GM23338 (cell line): ENCODE results near the gene JMJD1C. TPM values are rescaled to one million over a fixed set of nuclear protein-coding genes. Genes with fewer than 3 reads are reported as not detected.
"Not testable (repeated sequence)": the region's sequence is repeated elsewhere in the genome, so short reads cannot be mapped to it uniquely, and the experiment has no call there.

Experiments used
- ATAC-seq: fragments of 200-7000 bp; cut with Tn5 transposase; 3 replicates; pipeline ENCODE4 v1.9.1; 2020
- DNase-seq: peaks from one replicate; pipeline ENCODE4 v3.0.0-alpha.2; 2015; ENCODE audit warnings: low spot score
- H2AFZ ChIP-seq: fragments of 200-600 bp; sonication (generic); 2 replicates; pipeline ENCODE4 v1.8.0; 2016; ENCODE audit warnings: antibody characterized with exemption, mild to moderate bottlenecking, moderate library complexity
- H3F3A ChIP-seq: fragments of 200-600 bp; sonication (generic); replicated peaks from 2 replicates; pipeline ENCODE4 v1.8.0; 2017; ENCODE audit warnings: antibody characterized with exemption, mixed run types, low read depth
- H3K27ac ChIP-seq: fragments of 200-600 bp; sonication (generic); 2 replicates; pipeline ENCODE4 v1.6.1; 2016; ENCODE audit warnings: low read depth
- H3K27me3 ChIP-seq: fragments of 200-600 bp; sonication (generic); 2 replicates; pipeline ENCODE4 v1.8.0; 2016; ENCODE audit warnings: mild to moderate bottlenecking, mixed run types, moderate library complexity; ENCODE audit not compliant: insufficient read depth
- H3K36me3 ChIP-seq: fragments of 200-600 bp; sonication (generic); 2 replicates; pipeline ENCODE4 v1.8.0; 2016; ENCODE audit warnings: mild to moderate bottlenecking; ENCODE audit not compliant: insufficient read depth
- H3K4me1 ChIP-seq: fragments of 200-600 bp; sonication (generic); 2 replicates; pipeline ENCODE4 v1.8.0; 2016; ENCODE audit warnings: mild to moderate bottlenecking, moderate library complexity; ENCODE audit not compliant: insufficient read depth
- H3K4me2 ChIP-seq: fragments of 200-600 bp; sonication (generic); 2 replicates; pipeline ENCODE4 v1.7.1; 2017; ENCODE audit warnings: mixed run types
- H3K4me3 ChIP-seq: fragments of 200-600 bp; sonication (generic); 2 replicates; pipeline ENCODE4 v1.6.1; 2016; ENCODE audit warnings: mixed run types
- H3K79me2 ChIP-seq: fragments of 200-600 bp; sonication (generic); replicated peaks from 2 replicates; pipeline ENCODE4 v1.8.0; 2017; ENCODE audit warnings: mild to moderate bottlenecking; ENCODE audit not compliant: insufficient read depth
- H3K9me2 ChIP-seq: fragments of 200-600 bp; sonication (generic); 2 replicates; pipeline ENCODE4 v1.8.0; 2017; ENCODE audit not compliant: insufficient read depth
- H4K20me1 ChIP-seq: fragments of 200-600 bp; sonication (generic); replicated peaks from 2 replicates; pipeline ENCODE4 v1.8.0; 2017; ENCODE audit warnings: mild to moderate bottlenecking; ENCODE audit not compliant: insufficient read depth
- H3K27ac Mint-ChIP-seq: 2 replicates; pipeline ENCODE4 v1.8.0; 2020; ENCODE audit warnings: inconsistent platforms, mild to moderate bottlenecking, moderate library complexity, mixed read lengths
- H3K27me3 Mint-ChIP-seq: 3 replicates; pipeline ENCODE4 v1.8.0; 2022; ENCODE audit warnings: low read depth, mild to moderate bottlenecking, moderate library complexity, mixed read lengths, inconsistent platforms; ENCODE audit not compliant: insufficient read depth, poor library complexity
- H3K36me3 Mint-ChIP-seq: 3 replicates; pipeline ENCODE4 v1.8.0; 2021; ENCODE audit warnings: low read depth, mild to moderate bottlenecking, inconsistent platforms, moderate library complexity, mixed read lengths
- H3K4me1 Mint-ChIP-seq: 3 replicates; pipeline ENCODE4 v1.8.0; 2020; ENCODE audit warnings: mild to moderate bottlenecking, inconsistent platforms, mixed read lengths
- H3K4me3 Mint-ChIP-seq: 3 replicates; pipeline ENCODE4 v1.8.0; 2021; ENCODE audit warnings: moderate library complexity, mild to moderate bottlenecking, inconsistent platforms, mixed read lengths
- H3K9me3 Mint-ChIP-seq: 3 replicates; pipeline ENCODE4 v1.8.0; 2020; ENCODE audit warnings: moderate library complexity, mild to moderate bottlenecking, inconsistent platforms, mixed read lengths
- CREB1 ChIP-seq: fragments of 250-450 bp; sonication (Bioruptor Pico); IDR thresholded peaks from 2 replicates; pipeline ENCODE4 v1.5.0; 2020; ENCODE audit warnings: low read depth, mild to moderate bottlenecking, moderate library complexity
- ETS1 ChIP-seq: IDR thresholded peaks from 2 replicates; pipeline ENCODE4 v1.6.1; 2016; ENCODE audit warnings: antibody characterized with exemption
- EZH2 ChIP-seq: fragments of 200-600 bp; sonication (generic); IDR thresholded peaks from one replicate; pipeline ENCODE4 v1.8.0; 2017; ENCODE audit warnings: antibody characterized with exemption, mild to moderate bottlenecking, low read depth; ENCODE audit not compliant: unreplicated experiment
- EZH2phosphoT487 ChIP-seq: fragments of 200-600 bp; sonication (generic); IDR thresholded peaks from one replicate; pipeline ENCODE4 v1.8.1; 2018; ENCODE audit warnings: antibody characterized with exemption; ENCODE audit not compliant: unreplicated experiment
- JUNB ChIP-seq: IDR thresholded peaks from one replicate; pipeline ENCODE4 v1.6.1; 2016; ENCODE audit warnings: antibody characterized with exemption; ENCODE audit not compliant: unreplicated experiment
- ZNF114 ChIP-seq: fragments of 250-450 bp; sonication (Bioruptor Pico); IDR thresholded peaks from 2 replicates; pipeline ENCODE4 v1.5.0; 2020; ENCODE audit warnings: mild to moderate bottlenecking, moderate library complexity
- ZNF331 ChIP-seq: fragments of 250-450 bp; sonication (Bioruptor Pico); IDR thresholded peaks from 2 replicates; pipeline ENCODE4 v1.5.0; 2020; ENCODE audit warnings: low read depth, mild to moderate bottlenecking, moderate library complexity
- polyA plus RNA-seq: library from polyadenylated mRNA; unstranded; fragments of >200 nt; fragmentation: Nextera tagmentation; extraction: Ambion mirVana; gene quantifications from 2 replicates; pipeline ENCODE4 v1.2.1, GENCODE V29; 2016
- total RNA-seq: library from RNA; depleted of rRNA; stranded (reverse); fragments of >200 nt; shearing (Covaris generic); gene quantifications from 2 replicates; pipeline ENCODE4 v1.2.3, GENCODE V29; 2014
- TF ChIP-seq, protein P1 (sequence below), 2 experiments: fragments of 200-600 bp in 1 of 2; sonication (generic) in 1 of 2; conservative IDR thresholded peaks; 2 replicates each; pipeline versions ENCODE4 v1.5.1 to v1.6.1; 2016 to 2017; ENCODE audit warnings: antibody characterized with exemption in 2 of 2, low read depth in 2 of 2, mild to moderate bottlenecking in 2 of 2, moderate library complexity in 1 of 2
- TF ChIP-seq, protein P2 (sequence below): fragments of 250-450 bp; sonication (Bioruptor Pico); IDR thresholded peaks from 2 replicates; pipeline ENCODE4 v1.5.0; 2020; ENCODE audit warnings: mild to moderate bottlenecking, moderate library complexity

The JMJD1C gene
- total and polyA plus RNA-seq, 2 experiments from 2014 or later: 333 to 435 TPM

DNA sequence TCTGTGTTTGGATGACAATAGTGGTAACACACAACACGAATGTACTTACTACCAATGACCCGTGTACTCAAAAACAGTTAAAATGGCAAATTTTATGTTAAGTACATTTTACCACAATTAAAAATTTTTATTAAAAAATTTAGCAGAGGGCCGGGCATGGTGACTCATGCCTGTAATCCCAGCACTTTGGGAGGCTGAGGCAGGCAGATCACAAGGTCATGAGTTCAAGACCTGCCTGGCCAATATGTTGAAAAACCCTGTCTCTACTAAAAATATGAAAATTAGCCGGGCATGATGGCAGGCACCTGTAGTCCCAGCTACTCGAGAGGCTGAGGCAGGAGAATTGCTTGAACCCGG is 88.5 kb downstream of the JMJD1C start:
- H3K9me2 ChIP-seq, H3K4me3 Mint-ChIP-seq, H3F3A ChIP-seq, H4K20me1 ChIP-seq, H2AFZ ChIP-seq, DNase-seq, H3K27me3 Mint-ChIP-seq, H3K4me2 ChIP-seq, H3K27ac ChIP-seq, ATAC-seq, H3K4me3 ChIP-seq, H3K4me1 ChIP-seq, H3K27me3 ChIP-seq, H3K36me3 Mint-ChIP-seq, H3K4me1 Mint-ChIP-seq, H3K9me3 Mint-ChIP-seq, H3K27ac Mint-ChIP-seq, H3K36me3 ChIP-seq: not testable (repeated sequence)
- H3K79me2 ChIP-seq: peaks cover 55% of the 10 kb centered on the region

DNA sequence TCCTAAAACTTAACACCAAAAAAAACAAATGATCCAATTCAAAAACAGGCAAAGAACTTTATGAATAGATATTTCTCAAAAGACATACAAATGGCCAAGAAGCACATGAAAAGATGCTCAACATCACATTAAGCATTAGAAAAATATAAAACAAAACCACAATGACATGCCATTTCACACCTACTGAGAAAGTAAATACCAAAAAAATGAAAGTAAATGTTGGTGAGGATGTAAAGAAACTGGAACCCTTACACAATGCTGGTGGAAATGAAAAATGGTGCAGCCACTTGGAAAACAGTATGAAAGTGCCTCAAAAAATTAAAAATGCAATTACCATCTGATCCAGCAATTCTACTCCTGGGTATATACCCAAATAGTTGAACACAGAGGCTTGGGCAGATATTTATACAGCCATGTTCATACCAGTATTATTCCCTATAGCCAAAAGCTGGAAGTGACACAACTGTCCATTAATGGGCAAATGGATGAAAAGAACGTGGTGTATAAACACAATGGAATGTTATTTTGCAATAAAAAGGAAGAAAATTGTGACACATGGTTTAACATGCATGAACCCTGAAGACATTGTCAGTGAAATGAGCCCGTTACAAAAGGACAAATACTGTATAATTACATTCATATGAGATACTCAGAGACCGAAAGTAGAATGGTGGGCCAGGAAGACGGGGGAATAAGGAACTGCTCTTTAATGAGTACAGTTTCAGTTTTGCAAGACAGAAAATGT is 89.0 kb downstream of the JMJD1C start:
- Histone ChIP-seq H3K4me1 (0 out of 2 replicates have a peak, but pooled peaks cover 4% of the 10 kb centered on the region), H3K27ac (no peak overlapping the region), H3K36me3 (no peaks in the 10 kb centered on the region), H2AFZ (no peak overlapping the region), H3K4me2 (no peak overlapping the region), H3K9me2 (no peaks in the 10 kb centered on the region), H3F3A (no peaks in the 10 kb centered on the region), H4K20me1 (peaks cover 6% of the 10 kb centered on the region; the same call in 1 of the 2 replicates), H3K79me2 (peaks cover 51% of the 10 kb centered on the region), H3K4me3 (no peak overlapping the region), H3K27me3 (no peaks in the 10 kb centered on the region)
- H3K4me1 Mint-ChIP-seq: no peaks in the 10 kb centered on the region
- H3K36me3 Mint-ChIP-seq: no peaks in the 10 kb centered on the region
- no peaks in the 10 kb centered on the region for H3K27me3 Mint-ChIP-seq
- ATAC-seq: no peak
- no peak for DNase-seq
- H3K9me3 Mint-ChIP-seq: no peaks in the 10 kb centered on the region
- no peak overlapping the region for H3K27ac Mint-ChIP-seq
- H3K4me3 Mint-ChIP-seq: no peak overlapping the region
- TF ChIP-seq ZNF331 (CRISPR knock-in tag): no peak
- TF ChIP-seq, protein P1, sequence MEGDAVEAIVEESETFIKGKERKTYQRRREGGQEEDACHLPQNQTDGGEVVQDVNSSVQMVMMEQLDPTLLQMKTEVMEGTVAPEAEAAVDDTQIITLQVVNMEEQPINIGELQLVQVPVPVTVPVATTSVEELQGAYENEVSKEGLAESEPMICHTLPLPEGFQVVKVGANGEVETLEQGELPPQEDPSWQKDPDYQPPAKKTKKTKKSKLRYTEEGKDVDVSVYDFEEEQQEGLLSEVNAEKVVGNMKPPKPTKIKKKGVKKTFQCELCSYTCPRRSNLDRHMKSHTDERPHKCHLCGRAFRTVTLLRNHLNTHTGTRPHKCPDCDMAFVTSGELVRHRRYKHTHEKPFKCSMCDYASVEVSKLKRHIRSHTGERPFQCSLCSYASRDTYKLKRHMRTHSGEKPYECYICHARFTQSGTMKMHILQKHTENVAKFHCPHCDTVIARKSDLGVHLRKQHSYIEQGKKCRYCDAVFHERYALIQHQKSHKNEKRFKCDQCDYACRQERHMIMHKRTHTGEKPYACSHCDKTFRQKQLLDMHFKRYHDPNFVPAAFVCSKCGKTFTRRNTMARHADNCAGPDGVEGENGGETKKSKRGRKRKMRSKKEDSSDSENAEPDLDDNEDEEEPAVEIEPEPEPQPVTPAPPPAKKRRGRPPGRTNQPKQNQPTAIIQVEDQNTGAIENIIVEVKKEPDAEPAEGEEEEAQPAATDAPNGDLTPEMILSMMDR (conservative IDR thresholded peaks at IDR 0.05; ENCODE audit: low read depth in 2 of 2): no peak
- no peak for TF ChIP-seq CREB1
- TF ChIP-seq ZNF114 (CRISPR knock-in tag): no peak
- TF ChIP-seq, protein P2, sequence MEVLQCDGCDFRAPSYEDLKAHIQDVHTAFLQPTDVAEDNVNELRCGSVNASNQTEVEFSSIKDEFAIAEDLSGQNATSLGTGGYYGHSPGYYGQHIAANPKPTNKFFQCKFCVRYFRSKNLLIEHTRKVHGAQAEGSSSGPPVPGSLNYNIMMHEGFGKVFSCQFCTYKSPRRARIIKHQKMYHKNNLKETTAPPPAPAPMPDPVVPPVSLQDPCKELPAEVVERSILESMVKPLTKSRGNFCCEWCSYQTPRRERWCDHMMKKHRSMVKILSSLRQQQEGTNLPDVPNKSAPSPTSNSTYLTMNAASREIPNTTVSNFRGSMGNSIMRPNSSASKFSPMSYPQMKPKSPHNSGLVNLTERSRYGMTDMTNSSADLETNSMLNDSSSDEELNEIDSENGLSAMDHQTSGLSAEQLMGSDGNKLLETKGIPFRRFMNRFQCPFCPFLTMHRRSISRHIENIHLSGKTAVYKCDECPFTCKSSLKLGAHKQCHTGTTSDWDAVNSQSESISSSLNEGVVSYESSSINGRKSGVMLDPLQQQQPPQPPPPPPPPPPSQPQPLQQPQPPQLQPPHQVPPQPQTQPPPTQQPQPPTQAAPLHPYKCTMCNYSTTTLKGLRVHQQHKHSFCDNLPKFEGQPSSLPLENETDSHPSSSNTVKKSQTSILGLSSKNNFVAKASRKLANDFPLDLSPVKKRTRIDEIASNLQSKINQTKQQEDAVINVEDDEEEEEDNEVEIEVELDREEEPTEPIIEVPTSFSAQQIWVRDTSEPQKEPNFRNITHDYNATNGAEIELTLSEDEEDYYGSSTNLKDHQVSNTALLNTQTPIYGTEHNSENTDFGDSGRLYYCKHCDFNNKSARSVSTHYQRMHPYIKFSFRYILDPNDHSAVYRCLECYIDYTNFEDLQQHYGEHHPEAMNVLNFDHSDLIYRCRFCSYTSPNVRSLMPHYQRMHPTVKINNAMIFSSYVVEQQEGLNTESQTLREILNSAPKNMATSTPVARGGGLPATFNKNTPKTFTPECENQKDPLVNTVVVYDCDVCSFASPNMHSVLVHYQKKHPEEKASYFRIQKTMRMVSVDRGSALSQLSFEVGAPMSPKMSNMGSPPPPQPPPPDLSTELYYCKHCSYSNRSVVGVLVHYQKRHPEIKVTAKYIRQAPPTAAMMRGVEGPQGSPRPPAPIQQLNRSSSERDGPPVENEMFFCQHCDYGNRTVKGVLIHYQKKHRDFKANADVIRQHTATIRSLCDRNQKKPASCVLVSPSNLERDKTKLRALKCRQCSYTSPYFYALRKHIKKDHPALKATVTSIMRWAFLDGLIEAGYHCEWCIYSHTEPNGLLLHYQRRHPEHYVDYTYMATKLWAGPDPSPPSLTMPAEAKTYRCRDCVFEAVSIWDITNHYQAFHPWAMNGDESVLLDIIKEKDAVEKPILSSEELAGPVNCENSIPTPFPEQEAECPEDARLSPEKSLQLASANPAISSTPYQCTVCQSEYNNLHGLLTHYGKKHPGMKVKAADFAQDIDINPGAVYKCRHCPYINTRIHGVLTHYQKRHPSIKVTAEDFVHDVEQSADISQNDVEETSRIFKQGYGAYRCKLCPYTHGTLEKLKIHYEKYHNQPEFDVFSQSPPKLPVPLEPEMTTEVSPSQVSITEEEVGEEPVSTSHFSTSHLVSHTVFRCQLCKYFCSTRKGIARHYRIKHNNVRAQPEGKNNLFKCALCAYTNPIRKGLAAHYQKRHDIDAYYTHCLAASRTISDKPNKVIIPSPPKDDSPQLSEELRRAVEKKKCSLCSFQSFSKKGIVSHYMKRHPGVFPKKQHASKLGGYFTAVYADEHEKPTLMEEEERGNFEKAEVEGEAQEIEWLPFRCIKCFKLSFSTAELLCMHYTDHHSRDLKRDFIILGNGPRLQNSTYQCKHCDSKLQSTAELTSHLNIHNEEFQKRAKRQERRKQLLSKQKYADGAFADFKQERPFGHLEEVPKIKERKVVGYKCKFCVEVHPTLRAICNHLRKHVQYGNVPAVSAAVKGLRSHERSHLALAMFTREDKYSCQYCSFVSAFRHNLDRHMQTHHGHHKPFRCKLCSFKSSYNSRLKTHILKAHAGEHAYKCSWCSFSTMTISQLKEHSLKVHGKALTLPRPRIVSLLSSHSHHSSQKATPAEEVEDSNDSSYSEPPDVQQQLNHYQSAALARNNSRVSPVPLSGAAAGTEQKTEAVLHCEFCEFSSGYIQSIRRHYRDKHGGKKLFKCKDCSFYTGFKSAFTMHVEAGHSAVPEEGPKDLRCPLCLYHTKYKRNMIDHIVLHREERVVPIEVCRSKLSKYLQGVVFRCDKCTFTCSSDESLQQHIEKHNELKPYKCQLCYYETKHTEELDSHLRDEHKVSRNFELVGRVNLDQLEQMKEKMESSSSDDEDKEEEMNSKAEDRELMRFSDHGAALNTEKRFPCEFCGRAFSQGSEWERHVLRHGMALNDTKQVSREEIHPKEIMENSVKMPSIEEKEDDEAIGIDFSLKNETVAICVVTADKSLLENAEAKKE (CRISPR knock-in tag): no peak
- TF ChIP-seq EZH2phosphoT487: no peak
- no peak for TF ChIP-seq EZH2
- no peak for TF ChIP-seq ETS1
- TF ChIP-seq JUNB: no peak
